G401.6 (cell line): Measurements from ENCODE around the gene CLRN2.
"Not testable (repeated sequence)": the region's sequence is repeated elsewhere in the genome, so short reads cannot be mapped to it uniquely, and the experiment has no call there.

Experiments used
- FAIRE-seq: peaks from 2 replicates; lab custom pipeline; 2012; peaks lifted over from hg19 to GRCh38; lab: Jason Lieb, UNC

CLRN2 gene

DNA sequence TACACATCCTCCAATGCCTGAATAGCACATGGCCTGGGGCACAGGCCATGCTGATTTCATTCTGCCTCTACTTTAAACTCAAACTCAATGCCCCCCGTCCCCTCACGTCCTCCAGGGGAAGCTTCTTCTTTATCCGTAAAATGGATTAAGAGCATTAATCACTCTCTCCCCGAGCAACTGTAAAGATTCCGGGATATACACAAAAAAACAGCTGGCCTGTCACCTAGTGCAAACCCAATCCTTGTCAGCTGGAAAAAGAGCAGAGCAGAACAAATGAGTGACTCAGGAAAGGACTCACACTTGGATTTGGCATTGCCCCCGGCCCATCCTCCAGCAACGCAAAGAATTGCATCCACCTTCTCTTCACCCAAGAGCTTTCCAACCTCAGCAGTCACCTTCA is 10.9 kb upstream of the CLRN2 start:
- no peak for FAIRE-seq

DNA sequence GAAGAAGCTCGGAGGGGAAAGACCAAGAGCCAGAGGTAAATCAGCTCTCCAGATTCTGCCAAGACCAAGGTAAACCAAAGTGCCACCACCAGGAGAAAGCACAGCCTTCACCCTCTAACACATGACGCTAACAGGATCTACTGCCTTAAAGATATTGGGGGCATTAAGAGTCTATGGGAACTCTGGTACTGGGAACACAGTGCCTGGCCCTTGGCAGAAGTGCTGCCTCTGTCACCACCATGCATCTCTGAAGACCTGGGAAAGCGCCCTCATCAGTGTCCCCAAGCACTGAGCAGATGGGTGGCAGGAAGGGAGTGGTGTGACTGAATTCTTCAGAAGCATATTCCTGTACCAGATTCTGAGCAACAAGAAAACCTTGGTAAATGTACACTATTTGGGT is 4.4 kb upstream of the CLRN2 start:
- no peak for FAIRE-seq

- no peak for FAIRE-seq
These were observed 3.9 kb upstream of the CLRN2 start for GRCh38 chr4:17511051-17511450.

GRCh38 chr4:17511509-17511949 is 3.4 kb upstream of the CLRN2 start:
- FAIRE-seq, result no peak

- FAIRE-seq, result no peak
These were observed 2.8 kb upstream of the CLRN2 start, which contains the start of gene QDPR for GRCh38 chr4:17511950-17512795. Gene QDPR (minus strand): TSS chr4:17512090. CDS start chr4:17512054, 36 bp downstream.

- FAIRE-seq, result no peak
These were observed 1.8 kb upstream of the CLRN2 start for GRCh38 chr4:17512973-17513665.

GRCh38 chr4:17515445-17516407 is 761 bp downstream of the CLRN2 start:
- no peak for FAIRE-seq

DNA sequence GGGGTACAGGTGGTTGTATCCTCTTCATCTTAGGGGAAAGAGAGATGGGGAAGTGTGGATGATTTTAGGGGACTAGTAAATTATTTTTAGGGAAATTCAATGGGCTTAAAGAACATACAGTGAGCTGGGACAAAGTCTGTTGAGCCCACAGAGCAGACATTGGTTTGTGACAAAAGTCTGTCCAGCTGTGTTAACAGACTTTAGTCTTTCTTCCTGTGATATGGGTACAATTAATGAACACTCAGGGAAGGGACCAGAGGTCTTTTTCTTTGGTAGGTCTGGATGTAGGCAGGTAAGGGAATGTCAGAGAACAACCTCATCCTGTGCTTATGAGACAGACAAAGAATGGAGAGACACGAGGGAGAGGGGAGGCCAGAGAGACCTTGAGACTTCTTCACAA is 2.0 kb downstream of the CLRN2 start:
- no peak for FAIRE-seq

DNA sequence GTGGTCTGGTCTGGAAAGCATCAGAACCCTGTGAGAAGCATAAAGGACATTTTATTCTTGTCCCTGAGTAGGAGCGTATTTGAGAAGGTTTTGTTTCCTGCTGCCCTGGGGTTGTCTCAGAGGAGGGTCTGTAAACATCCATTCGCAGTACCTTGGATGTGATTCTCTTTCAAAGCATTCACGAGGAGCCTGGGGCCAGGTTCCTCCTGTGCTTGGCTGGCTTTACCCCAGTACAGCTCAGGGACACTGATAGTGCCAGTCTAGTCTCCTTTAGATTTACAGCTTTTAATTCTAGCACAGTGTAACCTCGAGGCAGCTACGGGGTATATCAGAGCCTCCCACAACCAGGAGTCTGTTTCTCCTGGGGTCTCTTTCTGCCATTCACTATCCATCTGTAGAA is 2.7 kb downstream of the CLRN2 start:
- no peak for FAIRE-seq

DNA sequence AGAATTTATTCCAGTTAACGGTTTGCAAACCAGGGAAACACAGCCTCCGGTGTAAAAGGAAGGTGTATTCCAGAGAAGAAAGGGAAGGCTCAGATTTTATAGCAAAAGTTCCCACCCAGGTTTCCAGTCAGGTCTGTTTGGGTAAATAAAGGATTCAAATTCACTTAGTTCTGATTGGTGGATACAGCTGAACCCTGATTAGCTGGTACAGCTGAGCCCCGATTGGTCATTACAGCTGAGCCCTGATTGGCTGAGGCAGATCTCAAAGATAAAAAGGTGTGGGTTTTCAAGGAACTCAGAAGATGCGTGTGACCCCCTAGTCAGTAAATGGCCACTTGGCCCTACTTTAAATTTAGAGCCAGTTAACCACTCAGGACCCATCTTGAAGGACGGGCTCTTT is 6.6 kb downstream of the CLRN2 start:
- FAIRE-seq, result no peak

DNA sequence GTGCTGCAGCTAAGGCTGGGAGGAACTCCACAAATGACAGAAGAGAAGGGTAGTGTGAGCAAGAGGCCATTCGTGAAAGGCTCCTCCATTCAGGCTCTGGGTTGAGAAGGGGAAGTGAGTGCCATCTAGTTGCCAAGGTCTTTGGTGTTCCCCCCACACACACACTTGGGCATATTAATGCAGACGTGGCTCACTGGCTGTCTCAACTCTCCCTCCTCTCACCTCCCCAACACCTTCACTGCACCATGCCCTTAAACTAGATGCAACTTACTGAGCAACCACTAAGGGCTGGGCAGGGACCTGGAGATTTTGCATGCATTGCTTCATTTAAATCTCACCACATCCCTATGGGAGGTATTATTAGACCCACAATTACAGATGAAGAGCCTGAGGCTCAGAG is 8.7 kb downstream of the CLRN2 start:
- no peak for FAIRE-seq

GRCh38 chr4:17526695-17527477 is 11.9 kb downstream of the CLRN2 start:
- FAIRE-seq, result no peak

DNA sequence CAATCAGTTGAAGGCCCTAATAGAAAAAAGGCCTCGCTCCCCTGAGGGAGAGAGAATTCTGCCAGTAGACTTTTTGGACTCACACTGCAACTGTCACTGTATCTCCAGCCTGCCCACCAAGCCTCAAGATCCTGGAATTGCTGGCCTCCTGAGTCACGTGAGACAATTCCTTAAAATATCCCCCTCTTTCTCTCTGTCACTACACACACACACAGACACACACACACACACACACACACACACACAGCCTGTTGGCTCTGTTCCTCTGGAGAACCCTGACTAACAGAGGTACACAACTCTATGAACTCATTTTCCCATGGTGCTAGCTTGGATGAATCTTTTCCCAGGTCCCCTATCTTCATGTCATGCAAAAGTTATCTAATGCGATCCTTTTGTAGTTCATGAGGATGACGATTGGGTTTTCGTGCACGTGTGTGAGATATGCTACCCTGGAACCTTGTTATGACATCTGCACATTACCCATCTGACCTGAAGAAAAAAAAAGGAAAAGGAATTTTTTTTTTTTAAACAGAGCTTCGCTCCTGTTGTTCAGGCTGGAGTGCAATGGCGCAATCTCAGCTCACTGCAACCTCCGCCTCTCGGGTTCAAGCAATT is 13.7 kb downstream of the CLRN2 start:
- FAIRE-seq, result no peak

- no peak for FAIRE-seq
These were observed 16.7 kb downstream of the CLRN2 start for GRCh38 chr4:17531538-17532285.

GRCh38 chr4:17534705-17535104 is 19.7 kb downstream of the CLRN2 start:
- no peak for FAIRE-seq

- no peak for FAIRE-seq
These were observed 20.3 kb downstream of the CLRN2 start for GRCh38 chr4:17535242-17535641.

GRCh38 chr4:17535906-17536305 is 20.9 kb downstream of the CLRN2 start:
- no peak for FAIRE-seq

DNA sequence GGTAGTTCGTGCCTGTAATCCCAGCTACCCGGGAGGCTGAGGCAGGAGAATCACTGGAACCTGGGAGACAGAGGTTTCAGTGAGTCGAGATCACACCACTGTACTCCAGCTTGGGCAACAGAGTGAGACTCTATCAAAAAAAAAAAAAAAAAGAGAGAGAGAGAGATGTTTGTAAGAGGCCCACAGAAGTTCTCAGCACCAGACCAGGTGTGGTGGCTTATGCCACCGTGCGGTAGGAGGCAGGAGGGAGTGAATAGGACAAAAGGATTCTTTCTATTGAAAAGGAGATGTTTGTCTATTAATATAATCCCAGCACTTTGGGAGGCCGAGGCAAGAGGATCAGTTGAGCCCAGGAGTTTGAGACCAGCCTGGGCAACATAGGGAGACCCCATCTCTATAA is 22.1 kb downstream of the CLRN2 start:
- FAIRE-seq, result not testable (repeated sequence)

GRCh38 chr4:17544205-17544604 is 29.2 kb downstream of the CLRN2 start:
- no peak for FAIRE-seq

DNA sequence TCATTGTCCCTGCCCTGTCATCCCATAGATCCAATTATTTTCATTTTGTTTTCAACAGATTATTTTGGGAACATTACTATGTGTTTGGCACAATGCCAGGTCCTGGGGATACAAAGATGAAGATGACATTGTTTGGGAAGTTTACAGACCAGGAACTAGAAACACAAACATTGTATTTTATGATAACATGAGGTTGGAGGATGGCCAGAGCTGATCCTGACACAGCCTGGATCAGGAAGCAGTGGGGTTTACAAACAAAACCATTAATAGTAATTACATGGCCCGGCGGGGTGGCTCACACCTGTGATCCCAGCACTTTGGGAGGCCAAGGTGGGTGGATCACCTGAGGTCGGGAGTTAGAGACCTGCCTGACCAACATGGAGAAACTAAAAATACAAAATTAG is 29.9 kb downstream of the CLRN2 start:
- no peak for FAIRE-seq
